DOHH2 (cell line): ENCODE results near the gene ITGB1BP1.

ENCODE experiments used
- H3F3A ChIP-seq: fragments of 200-600 bp; sonication (generic), shearing (Covaris generic); 2 replicates; pipeline ENCODE4 v1.6.0; 2016; ENCODE audit warnings: antibody characterized with exemption, mild to moderate bottlenecking; ENCODE audit not compliant: control insufficient read depth, insufficient read depth
- H3K27ac ChIP-seq: fragments of 200-600 bp; sonication (generic); 2 replicates; pipeline ENCODE4 v1.5.1; 2014; ENCODE audit warnings: low read depth, mild to moderate bottlenecking, low read length, moderate library complexity
- H3K27me3 ChIP-seq: fragments of 200-600 bp; sonication (generic); 2 replicates; pipeline ENCODE4 v1.6.1; 2014; ENCODE audit warnings: mild to moderate bottlenecking, low read length, mixed read lengths; ENCODE audit not compliant: control insufficient read depth
- H3K36me3 ChIP-seq: fragments of 200-600 bp; sonication (generic); 2 replicates; pipeline ENCODE4 v1.6.1; 2014; ENCODE audit warnings: mild to moderate bottlenecking, low read length, moderate library complexity, mixed read lengths; ENCODE audit not compliant: control insufficient read depth
- H3K4me1 ChIP-seq: fragments of 200-600 bp; sonication (generic); 2 replicates; pipeline ENCODE4 v1.6.1; 2014; ENCODE audit warnings: mild to moderate bottlenecking, low read length, mixed read lengths; ENCODE audit not compliant: control insufficient read depth
- H3K4me2 ChIP-seq: fragments of 200-600 bp; sonication (generic); 2 replicates; pipeline ENCODE4 v1.6.0; 2014; ENCODE audit warnings: mild to moderate bottlenecking, low read length, moderate library complexity
- H3K4me3 ChIP-seq: fragments of 200-600 bp; sonication (generic); 2 replicates; pipeline ENCODE4 v1.5.1; 2014; ENCODE audit warnings: mild to moderate bottlenecking, low read length, mixed read lengths
- H3K79me2 ChIP-seq: fragments of 200-600 bp; sonication (generic); 2 replicates; pipeline ENCODE4 v1.6.1; 2014; ENCODE audit warnings: mild to moderate bottlenecking, low read length, mixed read lengths; ENCODE audit not compliant: control insufficient read depth
- H3K9me2 ChIP-seq: fragments of 200-600 bp; sonication (generic); replicated peaks from 2 replicates; pipeline ENCODE4 v1.6.1; 2014; ENCODE audit warnings: mild to moderate bottlenecking, low read length, mixed read lengths; ENCODE audit not compliant: control insufficient read depth
- H3K9me3 ChIP-seq: fragments of 200-600 bp; sonication (generic); 2 replicates; pipeline ENCODE4 v1.6.1; 2014; ENCODE audit warnings: antibody characterized with exemption, low read length, mixed read lengths; ENCODE audit not compliant: control insufficient read depth, insufficient read depth
- H4K20me1 ChIP-seq: fragments of 200-600 bp; sonication (generic); 2 replicates; pipeline ENCODE4 v1.6.0; 2014; ENCODE audit warnings: low read depth, mild to moderate bottlenecking, antibody characterized with exemption, low read length, moderate library complexity; ENCODE audit not compliant: control insufficient read depth, insufficient read depth
- EZH2phosphoT487 ChIP-seq: fragments of 200-600 bp; sonication (generic); IDR thresholded peaks from 2 replicates; pipeline ENCODE4 v1.6.1; 2017; ENCODE audit warnings: borderline replicate concordance, mild to moderate bottlenecking, antibody characterized with exemption, low read length, moderate library complexity, mixed read lengths
- TF ChIP-seq, protein P1 (sequence below): fragments of 200-600 bp; sonication (generic); IDR thresholded peaks from one replicate; pipeline ENCODE4 v1.5.1; 2014; ENCODE audit warnings: antibody characterized with exemption, mild to moderate bottlenecking, low read depth, low read length; ENCODE audit not compliant: poor library complexity, severe bottlenecking

The ITGB1BP1 gene

GRCh38 chr2:9424447-9425164 lies 1.3 kb upstream of the ITGB1BP1 start:
- Histone ChIP-seq H3F3A (no peaks in the 10 kb centered on the region), H3K27ac (peak overlapping the region; percentile 67), H3K79me2 (peaks cover 79% of the 10 kb centered on the region)

DNA sequence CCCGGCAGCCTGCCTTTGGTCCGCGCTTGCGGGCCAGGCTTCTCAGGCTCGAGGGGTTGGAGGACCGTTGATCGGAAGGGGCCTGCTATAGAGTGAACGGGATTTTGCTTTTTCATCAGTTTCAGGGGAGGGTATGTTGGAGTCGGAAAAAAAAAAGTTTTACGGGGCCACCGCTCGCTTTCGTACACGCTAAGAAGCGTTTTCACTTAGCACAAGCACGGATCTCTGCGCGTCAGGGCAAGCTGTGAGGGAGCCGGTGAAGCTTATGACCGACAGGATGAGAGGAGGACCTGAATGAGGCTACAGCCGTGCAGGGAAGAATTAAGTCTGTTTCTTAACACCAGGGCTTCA lies 569 bp upstream of the ITGB1BP1 start:
- no peaks in the 10 kb centered on the region for H3K9me2 ChIP-seq
- peaks cover 86% of the 10 kb centered on the region for H3K79me2 ChIP-seq
- H3K27ac ChIP-seq = peak overlapping the region; percentile 67
- peak overlapping the region; percentile 85 for H3K4me3 ChIP-seq
- peaks cover 42% of the 10 kb centered on the region for H3K36me3 ChIP-seq
- H3F3A ChIP-seq = no peaks in the 10 kb centered on the region
- no peaks in the 10 kb centered on the region for H3K27me3 ChIP-seq
- H3K9me3 ChIP-seq = no peaks in the 10 kb centered on the region
- TF ChIP-seq, protein P1, sequence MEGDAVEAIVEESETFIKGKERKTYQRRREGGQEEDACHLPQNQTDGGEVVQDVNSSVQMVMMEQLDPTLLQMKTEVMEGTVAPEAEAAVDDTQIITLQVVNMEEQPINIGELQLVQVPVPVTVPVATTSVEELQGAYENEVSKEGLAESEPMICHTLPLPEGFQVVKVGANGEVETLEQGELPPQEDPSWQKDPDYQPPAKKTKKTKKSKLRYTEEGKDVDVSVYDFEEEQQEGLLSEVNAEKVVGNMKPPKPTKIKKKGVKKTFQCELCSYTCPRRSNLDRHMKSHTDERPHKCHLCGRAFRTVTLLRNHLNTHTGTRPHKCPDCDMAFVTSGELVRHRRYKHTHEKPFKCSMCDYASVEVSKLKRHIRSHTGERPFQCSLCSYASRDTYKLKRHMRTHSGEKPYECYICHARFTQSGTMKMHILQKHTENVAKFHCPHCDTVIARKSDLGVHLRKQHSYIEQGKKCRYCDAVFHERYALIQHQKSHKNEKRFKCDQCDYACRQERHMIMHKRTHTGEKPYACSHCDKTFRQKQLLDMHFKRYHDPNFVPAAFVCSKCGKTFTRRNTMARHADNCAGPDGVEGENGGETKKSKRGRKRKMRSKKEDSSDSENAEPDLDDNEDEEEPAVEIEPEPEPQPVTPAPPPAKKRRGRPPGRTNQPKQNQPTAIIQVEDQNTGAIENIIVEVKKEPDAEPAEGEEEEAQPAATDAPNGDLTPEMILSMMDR = no peak
- TF ChIP-seq EZH2phosphoT487 = no peak
- peak overlapping the region; percentile 83 for H3K4me2 ChIP-seq
- H4K20me1 ChIP-seq = peaks cover 7% of the 10 kb centered on the region; the same call in 1 of the 2 replicates
- peaks cover 35% of the 10 kb centered on the region for H3K4me1 ChIP-seq

More at GRCh38 chr2:9424447-9425164, 1.3 kb upstream of the ITGB1BP1 start:
- Histone ChIP-seq H3K4me1 (peaks cover 35% of the 10 kb centered on the region), H3K4me2 (peak overlapping the region; percentile 83), H3K4me3 (peak overlapping the region; percentile 85), H4K20me1 (peaks cover 7% of the 10 kb centered on the region; the same call in 1 of the 2 replicates), H3K27me3 (no peaks in the 10 kb centered on the region), H3K9me2 (no peaks in the 10 kb centered on the region), H3K36me3 (peaks cover 49% of the 10 kb centered on the region), H3K9me3 (no peaks in the 10 kb centered on the region)
- TF ChIP-seq, protein P1 = no peak
- no peak for TF ChIP-seq EZH2phosphoT487

GRCh38 chr2:9422321-9423099 lies 818 bp downstream of the ITGB1BP1 start:
- TF ChIP-seq, protein P1 = peak; percentile 13
- no peak for TF ChIP-seq EZH2phosphoT487
- peaks cover 39% of the 10 kb centered on the region for H3K36me3 ChIP-seq
- peak overlapping the region; percentile 67 for H3K27ac ChIP-seq
- peaks cover 88% of the 10 kb centered on the region for H3K79me2 ChIP-seq
- H3F3A ChIP-seq = no peaks in the 10 kb centered on the region
- H3K4me3 ChIP-seq = peak overlapping the region; percentile 85
- H4K20me1 ChIP-seq = peaks cover 7% of the 10 kb centered on the region; the same call in 1 of the 2 replicates
- no peaks in the 10 kb centered on the region for H3K9me3 ChIP-seq
- peak overlapping the region; percentile 83 for H3K4me2 ChIP-seq
- peaks cover 35% of the 10 kb centered on the region for H3K4me1 ChIP-seq
- no peaks in the 10 kb centered on the region for H3K27me3 ChIP-seq
- H3K9me2 ChIP-seq = no peaks in the 10 kb centered on the region
